Activated T-helper 9 cell treated with anti-CD3 and anti-CD28 coated beads, Interleukin-2, amount 50 U/mL, for 16 hours (primary cell): ENCODE data around the gene DOCK1.

Source experiments
- DNase-seq: peaks from one replicate; pipeline ENCODE4 v3.0.0-alpha.2; 2020; ENCODE audit warnings: low read depth

Gene DOCK1

DNA sequence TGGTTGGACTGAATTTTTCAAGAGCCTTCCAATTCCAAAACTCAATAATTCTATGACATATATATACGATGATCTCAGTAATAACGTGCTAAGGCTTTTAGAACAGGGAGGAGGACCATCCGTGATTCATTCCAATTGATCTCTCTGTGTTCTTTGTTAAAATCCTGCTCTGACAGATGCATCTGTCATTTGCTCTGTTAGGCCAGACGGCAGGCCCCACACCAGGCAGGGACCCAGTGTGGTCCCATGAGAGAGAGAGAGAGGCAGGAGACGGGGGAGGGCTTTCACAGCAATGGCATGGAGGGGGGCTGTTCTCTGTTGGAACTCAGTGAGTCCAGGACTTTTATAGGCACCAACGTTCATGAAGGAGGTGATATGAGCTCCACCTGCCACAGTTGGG lies 451.1 kb downstream of the DOCK1 start:
- no peak for DNase-seq

DNA sequence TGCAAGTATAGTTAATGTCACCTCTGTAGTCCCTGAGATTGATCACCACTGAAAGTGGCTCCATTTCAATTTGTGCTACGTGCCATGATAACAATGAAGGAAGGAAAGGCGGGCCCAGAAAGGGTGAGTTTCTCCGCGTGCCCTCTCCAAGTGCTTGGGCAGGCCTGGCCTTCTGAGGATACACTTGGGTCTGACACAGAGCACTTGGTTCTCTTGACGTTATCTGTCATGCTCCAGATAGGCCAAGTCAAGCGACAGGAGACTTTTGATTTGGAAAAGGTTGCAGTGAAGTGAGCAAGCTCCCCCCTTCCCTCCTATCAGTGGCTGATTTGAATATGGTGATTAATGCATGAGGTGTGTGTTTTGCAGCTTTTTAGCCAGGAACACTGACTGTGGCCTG lies 452.0 kb downstream of the DOCK1 start:
- no peak for DNase-seq

DNA sequence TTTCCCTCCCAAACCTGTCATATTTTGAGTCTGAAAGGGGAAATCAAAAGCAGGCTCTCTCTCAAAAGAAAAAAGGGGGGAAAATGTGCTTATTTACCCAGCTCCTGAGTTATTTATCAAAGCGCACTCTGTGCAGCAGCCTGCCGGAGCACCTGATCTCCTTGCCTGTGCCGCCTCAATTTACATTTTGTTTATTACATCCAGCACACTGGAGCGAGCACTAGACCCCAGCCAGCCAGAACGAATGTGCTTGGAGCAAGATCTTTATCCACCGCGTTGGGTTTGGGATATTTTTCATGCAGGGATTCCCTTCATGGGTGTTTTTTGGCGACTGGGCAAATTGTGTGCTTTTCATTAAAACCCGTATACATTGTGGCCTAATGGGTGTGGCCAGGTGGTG lies 453.1 kb downstream of the DOCK1 start:
- no peak for DNase-seq

DNA sequence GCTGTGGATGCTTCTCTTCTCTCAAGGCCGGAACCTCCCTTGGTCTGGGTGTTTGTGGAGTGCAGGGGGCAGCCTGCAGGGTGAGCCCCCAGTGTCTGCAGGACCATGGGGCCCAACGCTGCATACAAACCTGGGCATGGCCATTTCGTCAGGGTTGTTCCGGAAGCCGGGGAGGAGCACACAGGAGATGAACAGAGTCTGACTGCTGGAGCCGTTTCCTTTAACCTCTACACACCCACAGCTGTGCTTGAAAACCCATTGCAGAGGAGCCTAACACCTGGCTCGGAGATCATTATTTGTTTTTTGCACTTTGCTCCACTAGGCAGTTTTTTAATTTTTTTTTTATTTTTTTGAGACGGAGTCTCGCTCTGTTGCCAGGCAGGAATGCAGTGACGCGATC lies 458.8 kb downstream of the DOCK1 start:
- DNase-seq, result no peak

DNA sequence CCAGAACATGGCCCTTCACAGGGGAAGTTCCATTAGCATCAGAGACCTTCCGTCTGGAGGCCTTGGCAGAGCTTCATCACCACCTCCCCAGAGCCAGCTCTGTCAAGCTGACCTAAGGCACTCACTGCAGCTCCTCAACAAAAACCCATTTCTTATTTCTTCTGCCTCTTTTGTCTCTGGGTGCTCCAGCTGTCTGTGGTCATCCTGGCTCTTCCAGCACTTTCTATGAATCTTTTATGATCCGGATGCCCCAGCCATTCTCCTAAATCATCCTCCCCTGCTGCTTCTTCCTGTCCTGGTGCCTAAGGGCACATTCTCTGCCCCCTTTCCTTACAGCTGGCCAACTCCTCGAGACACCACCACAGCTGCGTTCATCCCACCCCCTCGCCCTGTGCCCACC lies 462.9 kb downstream of the DOCK1 start:
- no peak for DNase-seq

DNA sequence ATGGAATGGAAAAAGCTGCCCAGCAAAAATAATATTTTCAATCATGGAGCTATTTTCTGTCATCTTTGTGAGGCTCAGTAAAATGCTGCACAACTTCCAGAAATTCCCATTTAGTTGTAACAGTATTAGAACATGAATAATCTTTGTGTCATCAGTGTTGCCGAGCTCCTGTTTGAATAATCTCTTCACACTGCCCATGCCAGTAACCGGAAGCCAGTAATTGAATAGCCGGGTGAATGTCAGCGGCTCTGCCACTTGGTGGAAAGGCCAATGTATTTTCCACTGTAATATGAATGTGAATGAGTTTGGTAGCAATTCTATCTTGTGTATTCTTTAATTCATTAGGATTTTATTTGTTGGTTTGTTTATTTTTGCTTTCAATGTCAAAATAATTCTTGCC lies 463.7 kb downstream of the DOCK1 start:
- DNase-seq, result no peak

DNA sequence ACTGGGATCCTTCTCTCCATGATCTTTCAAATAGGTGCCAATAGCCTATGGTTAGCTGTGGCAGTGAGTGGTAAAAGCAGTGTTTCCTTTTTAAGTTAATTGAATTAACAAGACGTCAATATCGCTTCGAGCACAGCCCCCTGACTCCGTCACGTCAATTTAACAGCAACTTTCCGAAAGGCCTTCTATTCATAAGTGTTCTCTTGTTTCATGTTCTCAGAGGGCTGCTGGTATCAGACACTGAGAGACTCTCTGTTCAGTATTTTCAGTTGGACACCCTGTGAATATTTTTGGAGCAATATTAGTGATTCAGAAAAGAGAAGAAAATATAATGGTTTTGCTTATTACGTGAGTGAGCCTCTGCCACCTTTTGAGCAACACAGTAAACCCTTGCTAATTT lies 465.4 kb downstream of the DOCK1 start:
- DNase-seq, result no peak

DNA sequence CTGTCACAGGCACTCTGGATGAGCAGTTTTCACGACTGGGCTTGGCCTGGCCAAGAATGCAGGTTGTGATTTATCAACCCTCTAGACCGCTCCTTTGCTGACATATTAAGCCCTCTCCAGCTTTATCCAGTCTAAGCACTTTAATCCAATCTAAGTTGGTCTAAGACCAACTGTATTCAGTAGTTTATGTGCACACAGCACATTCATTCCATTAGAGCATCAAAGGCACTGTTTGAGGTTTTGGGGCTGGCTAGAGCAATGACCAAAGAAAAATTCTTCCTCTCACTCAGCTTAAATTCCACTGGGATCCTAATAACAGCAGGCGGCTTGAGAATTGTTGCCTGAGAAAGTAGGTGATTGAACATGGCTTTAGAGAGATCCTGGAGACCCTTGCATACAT lies 467.1 kb downstream of the DOCK1 start:
- DNase-seq, result no peak

DNA sequence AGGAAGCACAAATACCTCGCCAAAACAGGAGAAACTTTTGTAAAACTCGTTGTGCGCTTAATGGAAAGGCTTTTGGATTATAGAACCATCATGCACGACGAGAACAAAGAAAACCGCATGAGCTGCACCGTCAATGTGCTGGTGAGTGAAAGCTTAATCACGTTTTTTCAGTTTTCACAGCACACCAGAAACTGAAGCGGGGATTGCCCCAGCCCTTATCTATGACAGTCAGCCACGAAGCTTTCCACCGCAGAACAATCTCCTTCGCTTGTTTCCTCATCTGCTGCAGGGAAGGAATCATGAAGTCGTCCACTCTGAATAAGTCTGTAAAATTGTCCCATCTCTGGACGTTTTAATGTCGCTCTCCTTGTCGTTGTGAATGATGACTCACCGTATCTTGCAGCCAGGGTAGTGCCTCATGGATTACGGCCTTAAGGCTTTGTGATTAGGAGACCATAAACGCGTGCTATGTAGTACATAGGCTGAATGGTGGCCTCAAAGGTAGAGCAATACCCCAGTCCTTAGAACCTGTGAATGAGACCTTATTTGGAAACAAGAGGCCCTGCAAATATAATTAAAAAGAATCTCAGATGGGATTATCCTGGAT lies 468.9 kb downstream of the DOCK1 start:
- DNase-seq, result no peak

DNA sequence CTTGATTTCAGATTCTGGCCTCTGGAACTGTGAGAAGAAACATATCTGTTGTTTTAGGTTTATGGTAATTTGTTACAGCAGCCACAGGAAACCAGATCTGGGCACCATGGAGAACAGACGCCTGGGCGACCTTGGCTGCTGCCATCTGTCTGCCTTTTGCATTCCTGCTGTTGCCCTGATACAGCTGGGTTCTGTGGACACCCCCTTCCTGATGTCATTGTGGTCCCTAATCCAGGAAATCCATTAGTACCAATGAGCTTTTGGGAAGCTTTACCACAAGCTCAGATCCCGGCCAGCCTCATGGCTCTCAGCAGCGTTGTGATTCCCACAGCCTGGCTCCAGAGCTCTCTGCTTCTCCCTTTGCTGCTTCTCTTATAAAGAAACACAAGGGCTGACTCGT lies 469.7 kb downstream of the DOCK1 start:
- DNase-seq, result no peak

DNA sequence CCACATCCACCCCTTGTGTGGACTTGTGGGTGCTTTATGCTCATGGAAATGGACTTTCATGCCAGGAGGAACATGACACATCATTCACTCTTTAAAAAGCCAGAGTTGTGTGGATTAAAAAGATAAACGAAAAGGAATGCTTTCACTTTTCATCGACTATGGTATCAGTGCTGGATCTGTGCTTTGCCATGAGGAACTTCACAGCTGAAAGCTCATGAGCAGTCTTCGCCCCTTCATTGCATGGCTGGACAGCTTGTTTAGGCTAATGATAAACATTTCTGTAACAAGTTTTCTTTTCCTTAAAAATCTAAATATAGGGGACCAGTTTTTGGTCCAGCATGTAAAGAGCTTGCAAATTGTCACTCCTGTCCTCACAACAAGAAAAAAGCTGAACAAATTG lies 470.2 kb downstream of the DOCK1 start:
- no peak for DNase-seq

DNA sequence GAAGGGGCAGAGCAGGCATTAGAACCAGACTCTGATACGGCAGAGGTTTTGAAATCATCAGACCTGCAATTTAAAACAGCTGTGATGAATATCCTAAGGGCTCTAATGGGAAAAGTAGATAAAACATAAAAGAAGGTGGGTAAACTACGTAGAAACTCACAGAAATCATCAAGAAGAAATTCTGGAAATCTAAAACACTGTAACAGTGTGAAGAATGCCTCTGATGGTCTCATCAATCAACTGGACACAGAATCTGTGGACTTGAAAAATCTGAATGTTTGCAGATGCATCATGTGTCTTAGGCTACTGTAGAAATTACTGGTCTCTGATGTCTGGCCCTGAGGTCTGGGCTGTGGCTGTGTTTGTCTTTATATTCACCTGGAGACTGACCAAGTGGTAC lies 470.8 kb downstream of the DOCK1 start:
- DNase-seq, result no peak

DNA sequence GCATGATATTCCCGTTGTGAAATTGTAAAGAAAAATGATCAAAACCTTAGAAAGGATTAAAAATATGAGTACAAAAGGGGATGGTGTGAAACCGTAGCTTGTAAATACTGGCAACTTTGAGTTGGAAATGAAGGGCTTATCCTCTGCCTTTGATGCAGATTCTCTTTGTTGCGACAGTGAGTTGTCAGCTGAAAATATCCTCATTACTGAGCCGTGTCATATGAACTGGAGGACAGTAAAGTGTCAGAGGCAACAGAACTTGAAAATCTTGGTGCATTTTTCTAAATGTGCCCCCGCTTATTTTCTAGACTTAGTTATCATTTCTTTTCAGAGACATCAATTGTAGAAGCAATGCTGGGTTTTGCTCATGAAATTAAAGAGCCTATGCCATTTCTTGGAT lies 473.4 kb downstream of the DOCK1 start:
- DNase-seq, result no peak

DNA sequence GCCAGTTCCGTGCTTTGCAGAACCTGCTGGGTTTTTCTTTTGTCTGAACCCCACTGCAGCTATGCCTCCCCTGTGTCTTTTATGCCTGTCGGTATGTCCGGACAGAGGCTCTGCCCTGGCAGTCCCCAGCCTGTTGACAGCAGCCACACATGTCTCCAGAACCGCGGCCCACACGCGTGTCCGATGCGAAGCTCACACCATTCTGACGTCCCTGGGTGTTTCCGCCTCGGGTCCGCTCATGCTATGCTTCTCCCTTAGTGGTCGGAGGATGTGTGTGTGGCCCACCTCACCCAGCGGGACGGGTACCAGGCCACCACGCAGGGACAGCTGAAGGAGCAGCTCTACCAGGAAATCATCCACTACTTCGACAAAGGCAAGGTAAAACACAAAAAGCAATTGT lies 479.3 kb downstream of the DOCK1 start:
- DNase-seq, result no peak

DNA sequence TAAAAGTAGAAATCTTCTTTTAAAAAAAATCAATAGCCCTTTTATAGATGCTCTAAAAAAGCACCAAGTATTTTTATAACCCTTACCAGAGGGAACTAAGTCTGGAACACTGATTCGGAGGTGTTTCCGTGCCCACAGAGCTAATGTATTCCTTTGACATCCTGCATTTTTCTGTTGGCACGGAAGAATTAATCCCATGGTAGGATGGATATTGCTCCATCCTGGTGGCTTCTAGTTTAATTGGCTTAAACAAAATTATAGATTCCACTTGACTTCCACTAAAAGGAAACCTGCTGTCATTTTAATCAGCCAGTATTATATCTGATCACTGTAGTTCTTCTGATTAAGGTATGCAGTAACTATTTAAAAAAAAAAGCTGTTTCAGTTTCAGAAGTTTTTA lies 479.8 kb downstream of the DOCK1 start:
- no peak for DNase-seq

DNA sequence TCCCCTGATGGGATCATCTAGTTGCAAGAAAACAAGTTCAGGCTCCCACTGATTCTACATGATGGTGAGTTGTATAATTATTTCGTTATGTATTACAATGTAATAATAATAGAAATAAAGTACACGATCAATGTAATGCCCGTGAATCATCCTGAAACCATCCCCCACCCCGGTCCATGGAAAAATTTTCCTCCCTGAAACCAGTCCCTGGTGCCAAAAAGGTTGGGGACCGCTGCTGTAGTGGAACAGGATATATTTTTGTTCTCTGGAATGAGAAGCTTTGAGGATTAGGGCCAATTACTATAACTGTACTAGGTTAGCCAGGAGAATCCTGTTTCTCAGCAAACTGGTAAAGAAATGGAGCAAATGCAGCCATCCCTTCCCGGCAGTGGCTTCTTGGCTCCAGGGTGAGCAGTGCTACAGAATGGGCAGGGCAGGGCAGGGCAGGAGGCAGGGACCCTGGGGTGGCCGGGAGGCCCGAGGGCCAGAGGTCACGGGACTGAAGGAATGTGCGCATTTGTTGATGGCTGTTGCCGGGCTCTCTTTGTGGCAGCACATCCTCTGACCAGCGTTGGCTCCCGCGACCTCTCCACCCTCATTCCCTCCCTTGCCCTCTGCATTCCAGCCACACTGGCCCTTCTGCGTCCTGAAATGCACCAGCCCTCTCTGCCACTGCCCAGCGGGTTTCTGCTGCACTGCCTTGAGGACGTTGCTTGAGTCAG lies 481.5 kb downstream of the DOCK1 start:
- no peak for DNase-seq

DNA sequence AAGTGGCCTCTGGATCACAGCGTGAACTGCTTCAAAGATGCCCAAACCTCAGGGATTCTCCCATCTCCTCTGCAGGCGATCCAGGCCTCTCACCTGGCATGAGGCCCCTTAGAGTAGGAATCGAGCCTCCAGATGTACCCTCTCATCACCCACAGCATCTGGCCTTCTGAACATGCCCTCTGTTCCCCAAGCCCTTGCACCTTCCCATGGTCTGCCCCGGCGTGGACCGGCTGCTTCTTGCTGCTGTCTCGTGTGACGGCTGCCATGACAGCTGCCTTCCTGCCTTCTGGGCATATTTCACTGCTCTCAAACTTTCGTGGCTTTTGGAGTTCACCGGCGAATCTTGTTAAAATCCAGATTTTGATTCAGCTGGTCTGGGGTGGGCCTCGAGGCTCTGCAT lies 486.6 kb downstream of the DOCK1 start:
- no peak for DNase-seq

DNA sequence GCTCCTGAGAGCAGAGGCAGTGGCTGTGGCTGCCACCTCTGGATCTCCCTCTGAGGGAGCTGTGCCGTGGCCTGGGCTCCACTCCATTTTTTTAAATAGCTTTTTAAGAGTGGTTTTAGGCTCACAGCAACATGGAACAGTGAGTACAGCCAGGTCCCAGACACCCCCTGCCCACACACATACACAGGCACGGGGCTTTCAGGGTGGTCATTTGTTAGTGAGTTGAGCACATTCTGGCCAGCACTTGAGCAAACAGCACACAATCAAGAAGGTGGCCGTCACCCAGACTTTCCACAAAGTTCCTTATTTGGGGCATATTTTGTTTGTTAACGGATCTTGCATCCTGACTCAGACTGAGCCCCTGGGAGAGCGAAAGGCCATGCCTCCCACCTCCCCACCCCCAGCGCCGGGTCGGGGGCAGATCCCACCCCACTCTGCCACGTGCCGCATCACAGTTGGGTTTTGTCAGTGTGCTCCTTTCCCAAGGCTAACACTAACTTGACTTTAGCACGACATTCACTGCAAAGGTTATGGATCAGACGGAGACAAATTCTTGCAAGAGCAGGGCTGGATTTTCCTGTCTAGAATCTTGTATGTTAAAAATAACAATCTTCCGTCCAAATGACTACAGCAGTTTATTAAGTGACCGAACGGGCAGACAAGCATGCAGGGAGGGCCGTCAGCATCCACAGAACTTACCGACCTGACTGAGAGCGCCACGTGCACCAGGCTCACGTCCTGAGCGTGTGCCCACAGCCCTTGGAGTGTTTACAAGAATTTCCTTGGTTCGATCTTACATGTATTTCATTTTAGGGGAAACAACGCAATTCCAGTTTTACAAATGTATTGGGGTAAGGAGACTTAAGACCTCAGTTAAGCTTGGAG lies 487.4 kb downstream of the DOCK1 start:
- no peak for DNase-seq

DNA sequence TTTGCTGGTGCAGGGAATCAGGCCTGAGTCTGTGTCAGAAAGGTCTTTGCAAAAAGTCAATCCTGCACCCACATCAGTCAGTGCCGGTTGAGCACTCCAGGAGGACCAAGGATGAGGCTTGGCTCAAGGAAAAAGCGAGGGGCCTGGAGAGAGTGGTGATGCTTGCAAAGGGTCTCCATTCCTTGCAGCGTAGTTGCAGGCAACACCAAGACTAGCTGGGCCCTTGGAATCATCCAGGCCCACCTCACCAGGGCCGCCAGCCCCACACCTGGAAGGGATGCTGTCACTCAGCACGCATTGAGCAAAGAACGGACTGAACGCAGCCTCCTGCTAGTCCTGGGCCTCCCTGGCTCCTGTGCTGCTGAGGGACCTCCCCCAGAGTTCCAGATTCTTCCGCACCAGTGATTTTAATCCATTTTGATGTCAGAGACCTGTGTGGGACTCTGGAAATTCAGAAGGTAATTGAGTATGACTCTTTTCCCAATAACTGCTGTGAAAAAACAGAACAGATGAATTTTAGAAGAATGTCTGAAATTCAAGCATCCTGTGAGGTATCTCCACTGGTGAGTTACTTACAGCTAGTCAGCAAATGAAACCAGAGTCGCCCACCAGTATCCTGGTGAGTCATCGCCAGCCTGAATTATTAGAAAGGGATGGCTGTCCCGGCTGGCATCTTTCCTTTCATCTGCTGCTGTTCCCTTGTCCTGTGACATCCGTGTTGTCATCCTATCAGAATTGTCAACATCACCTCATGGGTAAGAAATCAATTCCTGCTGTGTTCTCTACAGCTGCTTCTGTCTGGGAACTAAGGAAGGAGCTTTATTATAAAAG lies 493.1 kb downstream of the DOCK1 start:
- no peak for DNase-seq

DNA sequence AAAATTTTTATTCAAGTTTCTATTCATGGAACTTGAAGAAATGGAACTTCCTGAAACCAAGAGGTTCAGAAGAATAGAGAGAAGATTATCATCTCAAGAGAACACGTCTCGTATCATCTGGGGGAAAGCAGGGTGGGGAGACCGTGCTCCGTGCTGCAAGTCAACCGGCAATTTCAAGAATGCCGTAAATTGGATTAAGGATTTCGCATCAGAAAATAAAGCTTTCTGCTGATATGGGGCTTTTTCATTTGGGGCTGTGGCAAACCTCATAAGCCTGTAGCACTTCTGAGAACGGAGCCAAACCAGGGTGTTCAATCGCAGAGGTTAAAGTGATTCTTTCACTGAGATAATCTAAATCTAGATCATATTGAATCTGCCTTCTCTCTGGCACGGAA lies 493.7 kb downstream of the DOCK1 start:
- no peak for DNase-seq

DNA sequence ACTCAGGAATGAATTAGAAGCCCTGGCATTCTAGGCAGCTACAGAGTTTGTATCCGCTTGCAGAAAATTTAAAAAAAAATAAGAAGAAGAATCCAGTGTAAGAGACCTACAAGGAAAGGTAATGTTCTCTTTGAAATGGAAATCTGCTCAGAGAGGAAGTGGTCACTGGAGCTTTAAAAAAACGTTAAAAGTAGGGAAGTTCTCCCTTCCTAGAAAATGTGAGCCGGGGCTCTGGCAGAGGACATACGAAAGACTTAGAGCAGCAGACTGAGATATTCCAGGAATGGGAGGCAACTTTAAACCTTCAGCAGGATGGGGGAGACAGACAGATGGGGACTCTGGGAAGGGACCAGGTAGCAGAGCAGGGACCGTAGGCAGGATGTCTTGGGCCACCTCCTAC lies 494.4 kb downstream of the DOCK1 start:
- DNase-seq, result no peak

DNA sequence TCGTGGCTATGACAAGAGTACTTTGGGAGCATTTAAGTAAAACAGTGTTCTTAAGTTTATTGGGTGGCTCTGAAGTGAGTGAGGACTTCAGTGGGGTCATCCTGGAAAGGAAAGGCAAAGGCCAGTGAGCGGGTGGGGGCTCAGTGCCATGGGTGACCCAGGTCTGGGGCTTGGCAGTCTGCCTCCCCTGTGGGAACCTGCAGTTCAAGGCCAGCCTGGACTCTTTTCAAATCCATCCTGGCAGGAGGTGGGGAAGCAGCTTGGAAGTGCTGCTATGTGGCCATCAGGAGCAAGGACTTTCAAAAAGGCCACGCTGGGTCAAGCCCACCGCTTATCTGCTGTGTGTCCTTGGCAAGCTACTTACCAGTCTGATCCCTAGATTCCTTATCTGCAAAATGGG lies 495.0 kb downstream of the DOCK1 start:
- no peak for DNase-seq
